Measurements from ENCODE around the gene ZNF418.
"Not testable (repeated sequence)": the region's sequence is repeated elsewhere in the genome, so short reads cannot be mapped to it uniquely, and the experiment has no call there.

Gene ZNF418

GRCh38 chr19:57888560-57889231 lies 46.5 kb downstream of the ZNF418 start, which contains the start of gene ZNF814:
TSS of gene ZNF814 (minus strand) at chr19:57889037. CDS start at chr19:57888802, 235 bp downstream.
- FAIRE-seq: no peak

GRCh38 chr19:57888107-57888559 lies 47.1 kb downstream of the ZNF418 start:
- no peak for FAIRE-seq

DNA sequence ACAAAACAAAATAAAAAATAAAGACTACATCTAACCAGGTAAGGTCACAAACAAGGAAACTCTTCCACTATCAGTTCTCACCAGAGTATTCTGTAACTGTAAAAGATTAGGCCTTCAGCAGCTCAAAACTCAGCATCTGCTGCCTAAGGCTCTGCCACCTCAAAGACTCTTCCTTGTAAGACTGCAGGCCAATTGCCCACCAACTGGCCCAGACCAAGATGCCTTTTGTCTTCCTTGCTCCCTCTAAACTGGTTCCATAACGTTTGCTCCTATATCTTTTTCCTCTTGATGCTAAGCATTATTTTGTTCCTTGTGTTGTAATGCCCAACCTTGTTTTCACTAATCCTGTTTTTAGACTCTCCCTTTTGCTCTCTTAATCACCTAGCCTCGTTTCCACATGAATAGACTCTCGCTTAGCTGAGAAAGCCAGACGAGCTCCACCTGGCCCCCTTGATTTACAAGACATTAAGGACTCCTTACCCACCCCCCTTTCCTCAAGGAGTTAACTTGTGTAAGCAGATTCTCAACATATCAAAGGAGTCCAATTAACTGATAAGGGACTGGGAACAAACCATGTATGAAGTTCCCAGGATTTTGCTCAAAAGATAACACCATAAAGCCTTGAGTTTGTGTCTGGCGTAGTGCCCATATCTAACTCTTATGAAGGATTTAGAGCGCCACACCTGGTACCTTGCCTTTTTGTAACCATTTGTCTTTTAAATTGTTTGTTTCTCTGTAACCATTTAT lies 47.8 kb downstream of the ZNF418 start:
- FAIRE-seq: no peak

DNA sequence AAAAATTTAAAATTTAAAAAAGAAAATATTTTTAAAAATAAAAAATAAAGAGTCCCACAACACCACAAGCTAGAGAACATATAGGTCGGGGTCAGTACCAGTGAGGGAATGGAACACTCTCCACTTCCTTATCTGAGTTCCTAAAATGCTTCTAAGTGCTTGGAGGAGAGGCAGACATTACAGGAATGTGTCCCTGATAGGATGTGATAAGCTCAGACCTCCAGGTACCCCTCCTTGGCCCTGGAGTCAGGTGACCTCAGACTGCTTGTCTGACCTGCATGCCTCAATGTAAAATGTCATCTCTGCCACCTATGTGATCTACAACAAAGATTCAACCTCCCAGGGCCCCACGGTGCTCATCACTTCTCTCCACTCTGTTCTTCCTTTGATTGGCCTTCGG lies 49.2 kb downstream of the ZNF418 start:
- FAIRE-seq: no peak

DNA sequence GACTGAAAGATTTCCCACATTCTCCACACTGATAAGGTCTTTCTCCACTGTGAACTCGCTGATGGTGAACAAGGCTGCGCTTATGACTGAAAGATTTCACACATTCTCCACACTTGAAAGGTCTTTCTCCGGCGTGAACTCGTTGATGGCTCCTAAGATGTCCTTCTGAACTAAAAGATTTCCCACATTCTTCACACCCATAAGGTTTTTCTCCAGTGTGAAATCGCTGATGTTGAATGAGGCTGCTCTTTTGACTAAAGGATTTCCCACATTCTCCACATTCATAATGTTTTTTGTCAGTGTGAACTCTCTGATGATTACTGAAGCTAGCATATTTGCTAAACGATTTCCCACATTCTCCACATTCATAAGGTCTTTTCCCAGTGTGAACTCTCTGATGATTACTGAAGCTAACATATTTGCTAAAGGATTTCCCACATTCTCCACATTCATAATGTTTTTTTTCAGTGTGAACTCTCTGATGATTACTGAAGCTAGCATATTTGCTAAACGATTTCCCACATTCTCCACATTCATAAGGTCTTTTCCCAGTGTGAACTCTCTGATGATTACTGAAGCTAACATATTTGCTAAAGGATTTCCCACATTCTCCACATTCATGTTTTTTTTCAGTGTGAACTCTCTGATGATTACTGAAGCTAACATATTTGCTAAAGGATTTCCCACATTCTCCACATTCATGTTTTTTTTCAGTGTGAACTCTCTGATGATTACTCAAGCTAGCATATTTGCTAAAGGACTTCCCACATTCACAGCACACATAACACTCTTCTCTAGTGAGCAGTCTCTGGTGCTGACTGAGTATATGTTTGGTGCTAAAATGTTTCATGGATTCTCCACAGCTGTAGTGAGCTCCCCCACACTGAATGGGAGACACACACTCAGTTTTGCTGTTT lies 61.1 kb downstream of the ZNF418 start:
- not testable (repeated sequence) for FAIRE-seq

DNA sequence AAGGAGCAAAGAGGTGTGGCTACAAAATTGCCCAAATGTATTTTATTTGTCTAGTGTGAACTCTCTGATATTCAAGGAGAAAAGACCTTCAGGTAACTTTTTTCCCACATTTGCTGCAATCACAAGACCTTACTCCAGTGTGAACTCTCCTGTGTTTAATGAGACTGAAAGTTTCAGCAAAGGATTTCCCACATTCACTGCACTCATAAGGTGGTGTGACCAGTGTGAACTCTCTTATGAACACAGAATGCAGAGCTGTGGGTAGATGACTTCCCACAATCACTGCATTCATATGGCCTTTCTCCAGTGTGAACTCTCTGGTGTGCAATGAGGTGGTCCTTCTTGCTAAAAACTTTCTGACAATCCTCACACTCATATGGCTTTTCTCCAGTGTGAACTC lies 62.8 kb downstream of the ZNF418 start:
- no peak for FAIRE-seq

All from endometrium (tissue), 2 donors.